GM12878 (cell line): ENCODE data around the gene FNDC11. TPM values are rescaled to one million over a fixed set of nuclear protein-coding genes. Genes with fewer than 3 reads are reported as not detected.

Experiments
- ATAC-seq: fragments of 200-7000 bp; cut with Tn5 transposase; 3 replicates; pipeline ENCODE4 v1.9.1; 2020; ENCODE audit warnings: mild to moderate bottlenecking, moderate library complexity
- Bru-seq: library from RNA; stranded (reverse); fragments of 400-500 nt; gene quantifications from one replicate; lab custom pipeline; 2021; lab: Mats Ljungman, UMichigan
- BruChase-seq, 2 experiments: library from RNA; stranded (reverse); fragments of 400-500 nt; gene quantifications; one replicate each; lab custom pipeline; 2021; lab: Mats Ljungman, UMichigan
- BruUV-seq: library from RNA; stranded (reverse); fragments of 400-500 nt; replicated peaks from 2 replicates; lab custom pipeline; 2021; lab: Mats Ljungman, UMichigan
- CTCF ChIA-PET: fragments of 300-600 bp; sonication (Branson Sonifier 250); formaldehyde crosslinking; extraction: SDS; loops from one replicate; lab custom pipeline; 2021; ENCODE audit warnings: inconsistent platforms; lab: Yijun Ruan, JAX
- POLR2A ChIA-PET: fragments of 350-600 bp; formaldehyde crosslinking; extraction: SDS; loops from one replicate; lab custom pipeline; 2021; ENCODE audit warnings: inconsistent platforms; lab: Charles Lee
- RAD21 ChIA-PET: fragments of 300-600 bp; sonication (Branson Sonifier 250); formaldehyde crosslinking; loops from one replicate; lab custom pipeline; 2023; ENCODE audit warnings: antibody characterized with exemption; ENCODE audit not compliant: unreplicated experiment; lab: Charles Lee
- SMC1A ChIA-PET: fragments of 300-600 bp; sonication (Branson Sonifier 250); formaldehyde crosslinking; loops from one replicate; lab custom pipeline; 2023; ENCODE audit not compliant: unreplicated experiment, uncharacterized antibody; lab: Charles Lee
- DNase-seq: peaks from one replicate; pipeline ENCODE4 v3.0.0-alpha.2; 2011; ENCODE audit warnings: low read depth, low spot score
- FAIRE-seq: peaks from 3 replicates; lab custom pipeline; 2011; peaks lifted over from hg19 to GRCh38; lab: Jason Lieb, UNC
- H2AFZ ChIP-seq: 2 replicates; pipeline ENCODE4 v1.6.0; 2011; ENCODE audit warnings: low read depth, low read length, control low read depth; ENCODE audit not compliant: control insufficient read depth
- H3K27ac ChIP-seq: 2 replicates; pipeline ENCODE4 v1.5.1; 2011; ENCODE audit warnings: control low read depth; ENCODE audit not compliant: control insufficient read depth, insufficient read depth
- H3K27me3 ChIP-seq, 2 experiments: replicated peaks in 1 of 2; 2 replicates each; pipeline versions ENCODE4 v1.6.0 to v1.6.1; 2011; ENCODE audit warnings: low read length in 1 of 2; ENCODE audit not compliant: control insufficient read depth in 2 of 2, insufficient read depth in 2 of 2
- H3K36me3 ChIP-seq, 2 experiments: 2 replicates each; pipeline ENCODE4 v1.5.1; 2011; ENCODE audit warnings: low read length in 1 of 2; ENCODE audit not compliant: control insufficient read depth in 2 of 2, insufficient read depth in 2 of 2
- H3K4me1 ChIP-seq: 2 replicates; pipeline ENCODE4 v1.6.1; 2011; ENCODE audit warnings: mild to moderate bottlenecking, low read length, moderate library complexity, mixed read lengths; ENCODE audit not compliant: control insufficient read depth, insufficient read depth
- H3K4me2 ChIP-seq: 2 replicates; pipeline ENCODE4 v1.6.0; 2011; ENCODE audit warnings: control low read depth; ENCODE audit not compliant: control insufficient read depth, insufficient read depth
- H3K4me3 ChIP-seq: fragments of 200-600 bp; sonication (generic); 2 replicates; pipeline ENCODE4 v1.5.1; 2016
- H3K79me2 ChIP-seq: 2 replicates; pipeline ENCODE4 v1.6.0; 2011; ENCODE audit warnings: low read length; ENCODE audit not compliant: control insufficient read depth, insufficient read depth
- H3K9ac ChIP-seq: 2 replicates; pipeline ENCODE4 v1.8.0; 2011; ENCODE audit warnings: low read length, control low read depth, mixed read lengths; ENCODE audit not compliant: control insufficient read depth, insufficient read depth
- H3K9me3 ChIP-seq: replicated peaks from 3 replicates; pipeline ENCODE4 v1.5.1; 2011; ENCODE audit warnings: mild to moderate bottlenecking, low read length; ENCODE audit not compliant: control insufficient read depth, insufficient read depth
- H4K20me1 ChIP-seq: 2 replicates; pipeline ENCODE4 v1.6.0; 2011; ENCODE audit not compliant: control insufficient read depth, insufficient read depth
- GABPA ChIP-seq: IDR thresholded peaks from 2 replicates; pipeline ENCODE4 v1.6.1; 2014; ENCODE audit warnings: antibody characterized with exemption, low read depth, mild to moderate bottlenecking, inconsistent platforms
- IKZF1 ChIP-seq: fragments of 450-650 bp; conservative IDR thresholded peaks from 2 replicates; pipeline ENCODE4 v1.6.1; 2017; ENCODE audit warnings: antibody characterized with exemption, mild to moderate bottlenecking
- NR2F1 ChIP-seq: fragments of 450-650 bp; conservative IDR thresholded peaks from 2 replicates; pipeline ENCODE4 v1.6.1; 2017; ENCODE audit warnings: mild to moderate bottlenecking
- RB1 ChIP-seq: fragments of 450-650 bp; formaldehyde crosslinking; IDR thresholded peaks from 2 replicates; pipeline ENCODE4 v1.6.1; 2017; ENCODE audit warnings: mild to moderate bottlenecking, borderline replicate concordance
- SREBF2 ChIP-seq: IDR thresholded peaks from 2 replicates; pipeline ENCODE4 v1.6.1; 2012; ENCODE audit warnings: mild to moderate bottlenecking, low read length
- WGBS: methylation state at CpG from one replicate; pipeline ENCODE4 v1.1.6; 2016; ENCODE audit warnings: low lambda C conversion rate; ENCODE audit not compliant: insufficient replicate concordance, insufficient coverage; ENCODE audit errors: missing lambda C conversion rate; 5-methylcytosine and 5-hydroxymethylcytosine counted together
- in situ Hi-C: fragments of 300-500 bp; cut with MboI; formaldehyde crosslinking; loops from 9 replicates; pipeline ENCODE4 v1.14.3; 2018; ENCODE audit warnings: mixed read lengths
- intact Hi-C: fragments of 100-400 bp; cut with micrococcal nuclease; formaldehyde crosslinking; loops from one replicate; pipeline ENCODE4 v1.14.2; 2022; ENCODE audit not compliant: unreplicated experiment
- long read RNA-seq, 2 experiments: library from polyadenylated mRNA; unstranded; transcript quantifications; one replicate each; pipeline ENCODE4 v2.0.0, GENCODE V29; 2019 to 2020
- polyA minus RNA-seq, 3 experiments: library from RNA; depleted of rRNA, polyadenylated mRNA; stranded (reverse); fragments of >200 nt; gene quantifications; 2 replicates each; pipeline ENCODE4 v1.2.3, GENCODE V29; 2011
- polyA plus RNA-seq, 11 experiments: library from polyadenylated mRNA; depleted of rRNA in 4 of 11; unstranded in 6 of 11; stranded (reverse) in 5 of 11; fragments of >200 nt; fragmentation: Nextera tagmentation in 4 of 11; fragmentation: Illumina TruSeq in 1 of 11; extraction: Ambion mirVana in 4 of 11; extraction: Trizol in 1 of 11; gene quantifications; 1 replicate in 1 of 11; 2 replicates in 10 of 11; pipeline versions ENCODE4 v1.2.1 to v1.2.3, GENCODE V29; 2011 to 2016; ENCODE audit warnings: inconsistent platforms in 2 of 11, missing spikeins in 2 of 11, low read depth in 1 of 11
- total RNA-seq, 4 experiments: library from RNA; depleted of rRNA in 3 of 4; stranded (reverse); fragments of >200 nt in 3 of 4; fragmentation: Illumina TruSeq in 1 of 4; extraction: Trizol in 1 of 4; gene quantifications; 2 replicates each; pipeline versions ENCODE4 v1.2.1 to v1.2.3, GENCODE V29; 2013 to 2021

The FNDC11 gene
- total RNA-seq (2013; cell fraction: nucleolus; rRNA removed), result 0.81 and 1.9 TPM in 2 replicates
- total RNA-seq (2014; rRNA removed), result 0.40 and 0.54 TPM in 2 replicates
- total RNA-seq (2014; rRNA removed; fragmentation: Illumina TruSeq; extraction: Trizol), result 0.09 TPM in 1 of 2 replicates, not detected in the other
- total RNA-seq (2021), result 0.72 and 0.77 TPM in 2 replicates
- polyA plus RNA-seq (2011; ENCODE audit: low read depth), result not detected
- polyA plus RNA-seq (2011; rRNA removed), result 0.26 and 0.31 TPM in 2 replicates
- 0.93 and 1.2 TPM in 2 replicates for polyA plus RNA-seq (2011; cell fraction: cytosol; rRNA removed)
- 5.7 and 6.0 TPM in 2 replicates for polyA plus RNA-seq (2011; cell fraction: nucleus; rRNA removed)
- polyA plus RNA-seq (2012), result 0.24 and 0.52 TPM in 2 replicates
- 0.09 TPM in 1 of 2 replicates, not detected in the other for polyA plus RNA-seq (2014; fragmentation: Illumina TruSeq; extraction: Trizol)
- not detected for polyA plus RNA-seq (2014; fragmentation: Nextera tagmentation; extraction: Ambion mirVana)
- 0.37 and 1.0 TPM in 2 replicates for polyA plus RNA-seq (2014; rRNA removed)
- under 1 TPM; 0.24 to 0.37 TPM for polyA plus RNA-seq (2016; fragmentation: Nextera tagmentation; extraction: Ambion mirVana)
- 0.37 and 0.62 TPM in 2 replicates for polyA minus RNA-seq (2011; rRNA and poly(A)+ RNA removed)
- 0.80 TPM in 1 of 2 replicates, not detected in the other for polyA minus RNA-seq (2011; cell fraction: cytosol; rRNA and poly(A)+ RNA removed)
- polyA minus RNA-seq (2011; cell fraction: nucleus; rRNA and poly(A)+ RNA removed), result 1.2 and 1.5 TPM in 2 replicates
- percentile 31 among the genes with signal in this experiment for Bru-seq, nascent RNA
- percentile 23 among the genes with signal in this experiment for BruChase-seq, experiment 1, labeled RNA remaining after a 6-hour chase
- BruChase-seq, experiment 2, labeled RNA remaining after a 2-hour chase, result percentile 24 among the genes with signal in this experiment
- long read RNA-seq, experiment 1, result 0 reads
- long read RNA-seq, experiment 2, result 0 reads

GRCh38 chr20:63553933-63554290 is at the start of gene FNDC11:
Gene FNDC11 (plus strand): TSS chr20:63554159. CDS start chr20:63555664, 1,505 bp downstream.
- 0 out of 2 replicates have a peak within 1 kb of the TSS, but pooled peaks have one; percentile 22 for H3K9ac ChIP-seq
- in situ Hi-C loops, result no loop called here
- FAIRE-seq (no peak), ATAC-seq (peak; percentile 62), DNase-seq (no peak)
- POLR2A ChIA-PET, result interaction anchor here (1.1 to 1.7 kb wide), 2 partner anchors 12 to 20 kb away, joined by 3 to 6 read pairs; partner anchors contain the start of gene HELZ2
- BruUV-seq, result no TSS peak
- RAD21 ChIA-PET, result interaction anchor here (2.0 to 2.2 kb wide), 2 partner anchors 15 to 88 kb away, joined by 8 to 17 read pairs; partner anchors contain the start of gene PTK6
- 2% methylated on average over 17 of the region's 34 CpGs for WGBS
- no peaks in the 10 kb centered on the region for H3K79me2 ChIP-seq
- peak within 1 kb of the TSS; percentile 67 for H2AFZ ChIP-seq
- peaks cover 22% of the 10 kb centered on the region for H3K4me1 ChIP-seq
- CTCF ChIA-PET, result interaction anchor here (1.1 to 1.8 kb wide), 2 partner anchors 16 to 19 kb away, joined by 5 to 9 read pairs; partner anchors contain the start of gene PTK6
- 0 out of 2 replicates have a peak, but pooled peaks have one; percentile 22 for TF ChIP-seq RB1
- peak; percentile 28 for TF ChIP-seq IKZF1
- no peak for TF ChIP-seq GABPA
- TF ChIP-seq SREBF2, result no peak
- TF ChIP-seq NR2F1, result 0 out of 2 replicates have a peak, but pooled peaks have one; percentile 10
- TF ChIP-seq, all 136 proteins: peak for 3
- Histone ChIP-seq H3K4me3 (peak within 1 kb of the TSS; percentile 65), H3K27ac (peak within 1 kb of the TSS; percentile 64), H3K9me3 (no peaks in the 10 kb centered on the region), H3K36me3 (no peaks in the 10 kb centered on the region), H3K27me3 (no peaks in the 10 kb centered on the region; a peak in 1 of 4 replicates), H4K20me1 (no peaks in the 10 kb centered on the region; the same call in 1 of the 2 replicates), H3K4me2 (peak within 1 kb of the TSS; percentile 90)
- SMC1A ChIA-PET, result interaction anchor here (1.1 to 1.6 kb wide), 3 partner anchors 9 to 650 kb away, joined by 3 to 5 read pairs (median 3); no protein-coding TSS in a partner anchor
- intact Hi-C loops, result loop anchor here (1.0 kb wide), 2 partner anchors 17 to 73 kb away; partner anchors contain the start of genes GMEB2 and PTK6
